Calu3 (cell line): ENCODE results near the gene CHD5. TPM values are rescaled to one million over a fixed set of nuclear protein-coding genes. Genes with fewer than 3 reads are reported as not detected.

Experiments used
- BruUV-seq: library from RNA; stranded (reverse); fragments of 400-500 nt; replicated peaks from 2 replicates; lab custom pipeline; 2021; lab: Mats Ljungman, UMichigan
- CTCF ChIA-PET: fragments of 300-600 bp; sonication (Branson Sonifier 250); formaldehyde crosslinking; loops from one replicate; lab custom pipeline; 2022; ENCODE audit warnings: antibody characterized with exemption; lab: Charles Lee
- DNase-seq: peaks from one replicate; pipeline ENCODE4 v3.0.0; 2022
- H3K27ac Mint-ChIP-seq: one replicate; pipeline ENCODE4 v1.8.0; 2022; ENCODE audit warnings: mixed read lengths; ENCODE audit not compliant: unreplicated experiment
- H3K27me3 Mint-ChIP-seq: one replicate; pipeline ENCODE4 v1.8.0; 2022; ENCODE audit warnings: mixed read lengths; ENCODE audit not compliant: unreplicated experiment
- H3K36me3 Mint-ChIP-seq: one replicate; pipeline ENCODE4 v1.8.0; 2022; ENCODE audit warnings: mild to moderate bottlenecking, moderate library complexity, mixed read lengths; ENCODE audit not compliant: insufficient read depth, unreplicated experiment
- H3K4me1 Mint-ChIP-seq: one replicate; pipeline ENCODE4 v1.8.0; 2022; ENCODE audit warnings: mild to moderate bottlenecking, low read depth, mixed read lengths; ENCODE audit not compliant: unreplicated experiment
- H3K4me3 Mint-ChIP-seq: one replicate; pipeline ENCODE4 v1.8.0; 2022; ENCODE audit warnings: mild to moderate bottlenecking, low read depth, moderate library complexity, mixed read lengths; ENCODE audit not compliant: unreplicated experiment
- H3K9me3 Mint-ChIP-seq: one replicate; pipeline ENCODE4 v1.8.0; 2022; ENCODE audit warnings: low read depth, mixed read lengths; ENCODE audit not compliant: unreplicated experiment
- intact Hi-C: fragments of 100-400 bp; cut with micrococcal nuclease; formaldehyde crosslinking; loops from one replicate; pipeline ENCODE4 v1.10.0; 2022; ENCODE audit not compliant: unreplicated experiment
- total RNA-seq: library from RNA; stranded (reverse); gene quantifications from 2 replicates; pipeline ENCODE4 v1.2.3, GENCODE V29; 2022
- TF ChIP-seq, protein P1 (sequence below): fragments of 200-600 bp; IDR thresholded peaks from one replicate; pipeline ENCODE4 v1.8.0; 2022; ENCODE audit warnings: antibody characterized with exemption; ENCODE audit not compliant: unreplicated experiment

Gene CHD5
- total RNA-seq, 1 experiment from 2014 or later = 0.28 TPM

DNA sequence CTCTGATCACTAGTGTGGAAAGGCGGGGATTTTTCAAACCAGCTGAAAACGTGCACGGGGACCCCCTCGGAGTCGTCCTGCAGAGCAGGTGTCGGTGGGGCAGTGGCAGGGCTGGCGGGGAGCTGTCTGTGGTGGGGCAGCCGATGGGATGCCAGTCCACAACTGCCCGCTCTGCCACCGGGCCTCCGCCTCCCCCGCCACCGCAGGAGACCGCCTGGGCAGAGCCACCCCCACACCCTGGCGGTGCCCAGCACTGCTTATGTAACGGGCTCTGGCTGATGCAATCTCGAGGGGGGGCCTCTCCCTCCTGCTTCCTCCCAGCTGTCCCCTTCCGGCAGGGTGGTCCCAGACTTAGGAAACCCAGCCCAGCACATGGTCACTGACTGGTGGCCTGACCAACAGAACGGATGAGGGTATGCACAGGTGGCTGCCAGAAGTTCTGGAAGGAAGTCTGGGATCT is 9.3 kb downstream of the CHD5 start:
- Mint-ChIP-seq H3K27me3 (peaks cover 50% of the 10 kb centered on the region), H3K4me3 (no peak overlapping the region), H3K9me3 (no peaks in the 10 kb centered on the region), H3K36me3 (no peaks in the 10 kb centered on the region), H3K27ac (no peak overlapping the region), H3K4me1 (peaks cover 8% of the 10 kb centered on the region)
- CTCF ChIA-PET = no interaction called here
- DNase-seq = no peak
- no TSS peak for BruUV-seq
- TF ChIP-seq, protein P1, sequence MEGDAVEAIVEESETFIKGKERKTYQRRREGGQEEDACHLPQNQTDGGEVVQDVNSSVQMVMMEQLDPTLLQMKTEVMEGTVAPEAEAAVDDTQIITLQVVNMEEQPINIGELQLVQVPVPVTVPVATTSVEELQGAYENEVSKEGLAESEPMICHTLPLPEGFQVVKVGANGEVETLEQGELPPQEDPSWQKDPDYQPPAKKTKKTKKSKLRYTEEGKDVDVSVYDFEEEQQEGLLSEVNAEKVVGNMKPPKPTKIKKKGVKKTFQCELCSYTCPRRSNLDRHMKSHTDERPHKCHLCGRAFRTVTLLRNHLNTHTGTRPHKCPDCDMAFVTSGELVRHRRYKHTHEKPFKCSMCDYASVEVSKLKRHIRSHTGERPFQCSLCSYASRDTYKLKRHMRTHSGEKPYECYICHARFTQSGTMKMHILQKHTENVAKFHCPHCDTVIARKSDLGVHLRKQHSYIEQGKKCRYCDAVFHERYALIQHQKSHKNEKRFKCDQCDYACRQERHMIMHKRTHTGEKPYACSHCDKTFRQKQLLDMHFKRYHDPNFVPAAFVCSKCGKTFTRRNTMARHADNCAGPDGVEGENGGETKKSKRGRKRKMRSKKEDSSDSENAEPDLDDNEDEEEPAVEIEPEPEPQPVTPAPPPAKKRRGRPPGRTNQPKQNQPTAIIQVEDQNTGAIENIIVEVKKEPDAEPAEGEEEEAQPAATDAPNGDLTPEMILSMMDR = no peak
- intact Hi-C loops = loop anchor here (2.0 to 10.0 kb wide), 2 partner anchors 62 to 116 kb away; no protein-coding TSS in a partner anchor

DNA sequence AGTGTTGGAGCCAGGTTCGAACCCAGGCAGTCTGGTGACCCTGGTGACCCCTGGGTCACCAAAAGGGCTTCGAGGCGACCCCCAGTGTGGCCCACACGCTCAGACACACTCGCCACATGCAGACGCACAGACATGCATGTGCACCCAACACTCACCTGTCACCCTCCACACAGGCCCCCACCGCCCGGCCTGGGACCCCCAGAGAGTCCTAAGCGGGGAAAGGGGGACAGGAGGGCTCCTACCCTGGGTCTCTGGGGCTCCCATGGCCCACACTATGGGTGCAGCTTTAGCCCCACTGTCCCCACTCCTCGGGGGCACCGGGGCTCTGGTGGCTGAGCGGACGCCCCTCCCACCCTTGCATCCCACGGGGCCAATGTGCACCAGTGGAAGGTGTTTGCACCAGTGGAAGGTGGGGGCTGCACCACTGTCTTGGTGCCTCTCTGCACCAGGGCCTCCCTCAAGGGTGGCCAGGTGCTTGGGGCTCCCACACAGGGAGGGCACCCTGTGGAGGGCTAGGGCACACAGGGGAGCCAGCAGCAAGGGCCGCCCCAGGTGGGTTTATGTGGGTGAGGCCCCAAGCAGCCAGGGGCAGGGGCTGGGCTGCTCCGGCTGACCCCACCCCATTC is 9.9 kb downstream of the CHD5 start:
- no peak for DNase-seq
- Mint-ChIP-seq H3K27ac (no peak overlapping the region), H3K36me3 (no peaks in the 10 kb centered on the region), H3K27me3 (peaks cover 55% of the 10 kb centered on the region), H3K4me3 (no peak overlapping the region), H3K4me1 (peaks cover 8% of the 10 kb centered on the region), H3K9me3 (no peaks in the 10 kb centered on the region)
- BruUV-seq = no TSS peak
- intact Hi-C loops = loop anchor here (2.0 to 10.0 kb wide), 2 partner anchors 61 to 115 kb away; no protein-coding TSS in a partner anchor
- CTCF ChIA-PET = no interaction called here
- TF ChIP-seq, protein P1 = no peak

DNA sequence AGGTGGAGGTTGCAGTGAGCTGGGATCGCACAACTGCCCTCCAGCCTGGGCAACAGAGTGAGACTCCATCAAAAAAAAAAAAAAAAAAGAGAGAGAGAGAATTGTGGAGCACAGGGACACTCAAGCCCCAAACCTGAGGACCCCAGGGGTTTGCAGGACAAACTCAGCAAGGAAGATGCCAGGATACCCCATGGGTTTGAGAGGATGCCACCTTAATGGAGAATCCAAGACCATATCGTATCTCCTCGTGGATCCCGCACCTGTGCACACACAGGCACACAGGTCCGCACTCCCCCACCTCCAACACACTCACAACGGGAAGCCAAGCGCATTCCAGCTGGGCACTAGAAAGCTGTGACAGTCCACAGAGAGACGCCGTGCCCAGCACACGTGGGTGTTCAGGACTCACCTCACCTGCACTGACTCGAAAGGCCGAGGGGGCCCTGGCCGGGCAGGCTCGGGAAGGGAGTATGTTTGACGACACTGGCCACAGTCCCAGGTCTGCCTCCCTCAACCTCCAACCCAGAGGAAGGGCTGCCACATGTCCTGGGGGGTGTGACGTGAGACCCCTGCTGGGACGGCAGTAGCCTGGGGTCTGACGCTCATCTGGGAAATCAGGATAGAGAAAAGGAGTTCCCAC is 11.1 kb downstream of the CHD5 start:
- BruUV-seq = no TSS peak
- peaks cover 67% of the 10 kb centered on the region for H3K27me3 Mint-ChIP-seq
- CTCF ChIA-PET = interaction anchor here (0.7 kb wide), 1 partner anchor 243 kb away, joined by 3 read pairs; no protein-coding TSS in a partner anchor

More for the DNA sequence above, 11.1 kb downstream of the CHD5 start:
- no peak for DNase-seq
- Mint-ChIP-seq H3K27ac (no peak overlapping the region), H3K9me3 (no peaks in the 10 kb centered on the region), H3K4me1 (peaks cover 8% of the 10 kb centered on the region), H3K4me3 (no peak overlapping the region), H3K36me3 (no peaks in the 10 kb centered on the region)
- TF ChIP-seq, protein P1 = no peak
- intact Hi-C loops = no loop called here
